H9 (cell line): ENCODE measurements around the gene TPPP. TPM values are rescaled to one million over a fixed set of nuclear protein-coding genes. Genes with fewer than 3 reads are reported as not detected.

Source experiments
- DNase-seq: peaks from one replicate; pipeline ENCODE4 v3.0.0-alpha.2; 2017
- H2AFZ ChIP-seq: one replicate; pipeline ENCODE4 v1.6.1; 2013; ENCODE audit warnings: mild to moderate bottlenecking, low read length, control low read depth, moderate library complexity
- H2AK5ac ChIP-seq: 2 replicates; pipeline ENCODE4 v1.6.1; 2013; ENCODE audit warnings: low read length, control low read depth, mixed read lengths; ENCODE audit not compliant: insufficient read length
- H2BK120ac ChIP-seq: one replicate; pipeline ENCODE4 v1.6.1; 2013; ENCODE audit warnings: low read depth, mild to moderate bottlenecking, low read length, control low read depth, inconsistent platforms; ENCODE audit not compliant: poor library complexity, severe bottlenecking
- H2BK12ac ChIP-seq: 2 replicates; pipeline ENCODE4 v1.6.1; 2013; ENCODE audit warnings: low read length, control low read depth, mixed read lengths, low read depth; ENCODE audit not compliant: insufficient read length
- H2BK15ac ChIP-seq: 2 replicates; pipeline ENCODE4 v1.6.1; 2013; ENCODE audit warnings: low read depth, low read length, control low read depth
- H2BK20ac ChIP-seq: one replicate; pipeline ENCODE4 v1.6.1; 2013; ENCODE audit warnings: low read depth, mild to moderate bottlenecking, low read length, control low read depth, inconsistent platforms; ENCODE audit not compliant: poor library complexity, severe bottlenecking
- H2BK5ac ChIP-seq: 2 replicates; pipeline ENCODE4 v1.6.1; 2013; ENCODE audit warnings: low read length, control low read depth, mixed read lengths; ENCODE audit not compliant: insufficient read length
- H3K14ac ChIP-seq: 2 replicates; pipeline ENCODE4 v1.6.1; 2013; ENCODE audit warnings: low read length, control low read depth; ENCODE audit not compliant: insufficient read depth
- H3K18ac ChIP-seq: 2 replicates; pipeline ENCODE4 v1.6.1; 2013; ENCODE audit warnings: low read depth, mild to moderate bottlenecking, mixed read lengths, low read length, control low read depth; ENCODE audit not compliant: insufficient read length
- H3K23ac ChIP-seq: 2 replicates; pipeline ENCODE4 v1.6.1; 2013; ENCODE audit warnings: low read length, control low read depth, mixed read lengths, low read depth; ENCODE audit not compliant: insufficient read length
- H3K23me2 ChIP-seq: 2 replicates; pipeline ENCODE4 v1.6.1; 2013; ENCODE audit warnings: low read depth, mild to moderate bottlenecking, mixed read lengths, low read length, control low read depth; ENCODE audit not compliant: insufficient read length, poor library complexity, severe bottlenecking
- H3K27ac ChIP-seq: 2 replicates; pipeline ENCODE4 v1.5.1; 2013; ENCODE audit warnings: low read length, control low read depth, mixed read lengths, low read depth; ENCODE audit not compliant: insufficient read length
- H3K27me3 ChIP-seq: 2 replicates; pipeline ENCODE4 v1.6.1; 2013; ENCODE audit warnings: low read length, control low read depth, inconsistent platforms; ENCODE audit not compliant: insufficient read depth
- H3K4ac ChIP-seq: 2 replicates; pipeline ENCODE4 v1.6.1; 2013; ENCODE audit warnings: low read depth, mild to moderate bottlenecking, control low read depth, inconsistent platforms, low read length, moderate library complexity
- H3K4me1 ChIP-seq: 2 replicates; pipeline ENCODE4 v1.6.1; 2013; ENCODE audit warnings: low read length, control low read depth, inconsistent platforms; ENCODE audit not compliant: insufficient read depth
- H3K4me2 ChIP-seq: 2 replicates; pipeline ENCODE4 v1.6.1; 2013; ENCODE audit warnings: low read length, control low read depth, mixed read lengths; ENCODE audit not compliant: insufficient read length, insufficient read depth
- H3K56ac ChIP-seq: 2 replicates; pipeline ENCODE4 v1.6.1; 2013; ENCODE audit warnings: low read depth, mild to moderate bottlenecking, mixed read lengths, low read length, control low read depth; ENCODE audit not compliant: insufficient read length
- H3K79me1 ChIP-seq: 2 replicates; pipeline ENCODE4 v1.6.1; 2013; ENCODE audit warnings: low read depth, mild to moderate bottlenecking, moderate library complexity, low read length, control low read depth, inconsistent platforms; ENCODE audit not compliant: insufficient read depth, poor library complexity, severe bottlenecking
- H3K79me2 ChIP-seq: 2 replicates; pipeline ENCODE4 v1.6.1; 2013; ENCODE audit warnings: low read length, control low read depth, inconsistent platforms; ENCODE audit not compliant: insufficient read depth
- H3K9ac ChIP-seq: 2 replicates; pipeline ENCODE4 v1.6.1; 2013; ENCODE audit warnings: low read length, control low read depth, mixed read lengths; ENCODE audit not compliant: insufficient read length; ENCODE audit errors: extremely low read depth
- H3K9me3 ChIP-seq: one replicate; pipeline ENCODE4 v1.6.1; 2013; ENCODE audit warnings: low read depth, low read length, inconsistent platforms; ENCODE audit not compliant: control insufficient read depth
- H3T11ph ChIP-seq: one replicate; pipeline ENCODE4 v1.6.1; 2013; ENCODE audit warnings: mild to moderate bottlenecking, low read length, control low read depth, inconsistent platforms
- H4K20me1 ChIP-seq: one replicate; pipeline ENCODE4 v1.6.1; 2013; ENCODE audit not compliant: control insufficient read depth, insufficient read length, insufficient read depth
- H4K5ac ChIP-seq: 2 replicates; pipeline ENCODE4 v1.6.1; 2013; ENCODE audit warnings: low read depth, mild to moderate bottlenecking, mixed read lengths, low read length, control low read depth; ENCODE audit not compliant: insufficient read length
- H4K8ac ChIP-seq: replicated peaks from 2 replicates; pipeline ENCODE4 v1.6.1; 2013; ENCODE audit warnings: low read length, control low read depth, mixed read lengths, low read depth; ENCODE audit not compliant: insufficient read length
- H4K91ac ChIP-seq: 2 replicates; pipeline ENCODE4 v1.6.1; 2013; ENCODE audit warnings: low read depth, mild to moderate bottlenecking, moderate library complexity, mixed read lengths, low read length, control low read depth; ENCODE audit not compliant: insufficient read length
- H3K27ac Mint-ChIP-seq, 3 experiments: 2 replicates in 2 of 3; 3 replicates in 1 of 3; pipeline ENCODE4 v1.8.0; 2020 to 2021; ENCODE audit warnings: mixed read lengths in 3 of 3, mild to moderate bottlenecking in 1 of 3, moderate library complexity in 1 of 3
- H3K27me3 Mint-ChIP-seq: 2 replicates; pipeline ENCODE4 v1.8.0; 2021; ENCODE audit warnings: low read depth, mild to moderate bottlenecking, moderate library complexity, mixed read lengths
- H3K36me3 Mint-ChIP-seq, 3 experiments: 2 replicates in 2 of 3; 3 replicates in 1 of 3; pipeline ENCODE4 v1.8.0; 2020 to 2021; ENCODE audit warnings: low read depth in 3 of 3, mixed read lengths in 3 of 3; ENCODE audit not compliant: insufficient read depth in 1 of 3
- H3K4me1 Mint-ChIP-seq, 2 experiments: 2 replicates each; pipeline ENCODE4 v1.8.0; 2020; ENCODE audit warnings: mixed read lengths in 2 of 2
- H3K4me3 Mint-ChIP-seq, 2 experiments: 2 replicates in 1 of 2; 3 replicates in 1 of 2; pipeline ENCODE4 v1.8.0; 2020 to 2021; ENCODE audit warnings: mild to moderate bottlenecking in 2 of 2, mixed read lengths in 2 of 2, moderate library complexity in 1 of 2
- H3K9me3 Mint-ChIP-seq, 2 experiments: 2 replicates in 1 of 2; 3 replicates in 1 of 2; pipeline ENCODE4 v1.8.0; 2020; ENCODE audit warnings: mild to moderate bottlenecking in 2 of 2, mixed read lengths in 2 of 2, moderate library complexity in 1 of 2
- WGBS: extraction: QIAGEN DNeasy Blood & Tissue Kit; methylation state at CpG from one replicate; pipeline ENCODE4 v1.1.7; 2013; ENCODE audit warnings: missing lambda C conversion rate, low lambda C conversion rate, mixed read lengths; ENCODE audit not compliant: insufficient read length; ENCODE audit errors: extremely low coverage; 5-methylcytosine and 5-hydroxymethylcytosine counted together
- total RNA-seq: library from RNA; stranded (reverse); gene quantifications from 2 replicates; pipeline ENCODE4 v1.2.1, GENCODE V29; 2021
- TF ChIP-seq, protein P1 (sequence below): fragments of 200-600 bp; sonication (generic); conservative IDR thresholded peaks from 3 replicates; pipeline ENCODE4 v1.8.0; 2021; ENCODE audit warnings: antibody characterized with exemption, mild to moderate bottlenecking

TPPP gene
- total RNA-seq, 1 experiment from 2014 or later, result 0.44 TPM

DNA sequence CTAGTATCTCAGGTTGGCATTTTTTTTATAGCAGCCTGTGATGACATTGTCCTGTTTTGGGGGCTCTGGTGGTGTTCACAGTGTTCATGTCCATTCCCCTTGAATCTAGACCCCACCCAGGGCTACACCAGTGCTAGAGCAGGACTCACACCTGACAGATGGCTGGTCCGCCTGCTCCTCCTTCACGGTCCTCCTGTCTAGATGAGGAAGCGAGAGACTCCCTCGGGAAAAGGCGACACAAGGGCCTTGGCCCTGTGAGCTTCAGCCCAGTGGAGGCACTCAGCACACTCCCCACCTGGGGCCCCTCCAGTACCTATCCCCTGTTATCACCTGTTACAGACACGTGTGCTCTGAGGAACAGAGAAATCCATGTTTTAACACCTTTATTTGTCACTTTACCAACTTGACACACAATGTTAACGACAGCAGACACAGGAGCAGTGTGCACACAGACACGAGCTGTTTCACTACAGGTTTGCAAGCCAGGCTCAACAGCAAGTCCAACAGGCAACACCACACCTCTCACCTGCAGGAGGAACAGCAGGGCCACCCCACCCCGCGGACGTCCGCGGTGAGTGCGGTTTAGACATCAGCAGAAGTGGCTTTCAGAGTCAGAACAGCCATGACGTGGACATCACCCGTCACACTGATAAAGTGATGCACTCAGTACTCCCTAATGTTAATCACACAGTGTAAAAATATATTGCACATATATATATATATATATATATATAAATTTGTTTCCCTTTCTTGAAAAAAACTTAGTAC, 33.5 kb downstream of the TPPP start:
- no peak overlapping the region for H2AK5ac ChIP-seq

More for the DNA sequence above, 33.5 kb downstream of the TPPP start:
- Histone ChIP-seq H3K18ac (no peak overlapping the region), H3K27me3 (no peaks in the 10 kb centered on the region), H3K9ac (no peak overlapping the region), H3K56ac (no peak overlapping the region), H4K20me1 (no peaks in the 10 kb centered on the region), H3K79me1 (no peaks in the 10 kb centered on the region), H2AFZ (no peak overlapping the region), H3K9me3 (no peaks in the 10 kb centered on the region), H3T11ph (no peak overlapping the region), H4K5ac (no peak overlapping the region), H2BK12ac (no peak overlapping the region), H3K27ac (no peak overlapping the region), H3K4me1 (no peaks in the 10 kb centered on the region), H3K14ac (no peak overlapping the region), H4K91ac (no peak overlapping the region), H2BK20ac (no peak overlapping the region), H3K4ac (no peak overlapping the region), H4K8ac (no peak overlapping the region), H3K23ac (no peak overlapping the region), H3K79me2 (no peaks in the 10 kb centered on the region), H2BK5ac (no peak overlapping the region), H3K23me2 (no peaks in the 10 kb centered on the region), H2BK120ac (no peak overlapping the region), H3K4me2 (no peak overlapping the region), H2BK15ac (no peak overlapping the region)
- Mint-ChIP-seq H3K27me3 (no peaks in the 10 kb centered on the region), H3K36me3 (peaks cover 42 to 74% (median 71%) of the 10 kb centered on the region in 3 experiments), H3K9me3 (no peaks in the 10 kb centered on the region; a peak in 1 of 5 replicates), H3K4me3 (no peak overlapping the region), H3K27ac (no peak overlapping the region), H3K4me1 (no peaks in the 10 kb centered on the region)
- no peak for DNase-seq
- no CpG with 5 or more reads among the region's 16 CpGs for WGBS
- TF ChIP-seq, protein P1, sequence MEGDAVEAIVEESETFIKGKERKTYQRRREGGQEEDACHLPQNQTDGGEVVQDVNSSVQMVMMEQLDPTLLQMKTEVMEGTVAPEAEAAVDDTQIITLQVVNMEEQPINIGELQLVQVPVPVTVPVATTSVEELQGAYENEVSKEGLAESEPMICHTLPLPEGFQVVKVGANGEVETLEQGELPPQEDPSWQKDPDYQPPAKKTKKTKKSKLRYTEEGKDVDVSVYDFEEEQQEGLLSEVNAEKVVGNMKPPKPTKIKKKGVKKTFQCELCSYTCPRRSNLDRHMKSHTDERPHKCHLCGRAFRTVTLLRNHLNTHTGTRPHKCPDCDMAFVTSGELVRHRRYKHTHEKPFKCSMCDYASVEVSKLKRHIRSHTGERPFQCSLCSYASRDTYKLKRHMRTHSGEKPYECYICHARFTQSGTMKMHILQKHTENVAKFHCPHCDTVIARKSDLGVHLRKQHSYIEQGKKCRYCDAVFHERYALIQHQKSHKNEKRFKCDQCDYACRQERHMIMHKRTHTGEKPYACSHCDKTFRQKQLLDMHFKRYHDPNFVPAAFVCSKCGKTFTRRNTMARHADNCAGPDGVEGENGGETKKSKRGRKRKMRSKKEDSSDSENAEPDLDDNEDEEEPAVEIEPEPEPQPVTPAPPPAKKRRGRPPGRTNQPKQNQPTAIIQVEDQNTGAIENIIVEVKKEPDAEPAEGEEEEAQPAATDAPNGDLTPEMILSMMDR, result no peak
